Measurements from ENCODE around the gene KCNA4.
"Not testable (repeated sequence)": the region's sequence is repeated elsewhere in the genome, so short reads cannot be mapped to it uniquely, and the experiment has no call there.

The KCNA4 gene

DNA sequence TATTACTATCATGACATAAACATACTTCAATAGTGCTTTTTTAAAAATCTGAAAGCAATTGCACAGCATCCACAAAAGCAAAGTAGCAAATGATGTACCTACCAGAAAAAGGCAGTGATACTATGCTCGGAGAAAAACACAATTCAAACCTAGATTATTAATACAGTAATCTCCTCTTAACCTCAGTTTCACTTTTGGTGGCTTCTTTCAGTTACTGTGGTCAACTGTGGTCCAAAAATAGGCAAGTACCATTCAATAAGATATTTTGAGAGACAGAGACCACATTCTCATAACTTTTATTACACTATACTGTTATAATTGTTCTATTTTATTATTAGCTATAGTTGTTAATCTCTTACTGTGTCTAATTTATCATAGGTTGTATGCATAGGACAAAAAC, 20.8 kb downstream of the KCNA4 start:
- no peak for DNase-seq (ENCODE audit: low spot score)

DNA sequence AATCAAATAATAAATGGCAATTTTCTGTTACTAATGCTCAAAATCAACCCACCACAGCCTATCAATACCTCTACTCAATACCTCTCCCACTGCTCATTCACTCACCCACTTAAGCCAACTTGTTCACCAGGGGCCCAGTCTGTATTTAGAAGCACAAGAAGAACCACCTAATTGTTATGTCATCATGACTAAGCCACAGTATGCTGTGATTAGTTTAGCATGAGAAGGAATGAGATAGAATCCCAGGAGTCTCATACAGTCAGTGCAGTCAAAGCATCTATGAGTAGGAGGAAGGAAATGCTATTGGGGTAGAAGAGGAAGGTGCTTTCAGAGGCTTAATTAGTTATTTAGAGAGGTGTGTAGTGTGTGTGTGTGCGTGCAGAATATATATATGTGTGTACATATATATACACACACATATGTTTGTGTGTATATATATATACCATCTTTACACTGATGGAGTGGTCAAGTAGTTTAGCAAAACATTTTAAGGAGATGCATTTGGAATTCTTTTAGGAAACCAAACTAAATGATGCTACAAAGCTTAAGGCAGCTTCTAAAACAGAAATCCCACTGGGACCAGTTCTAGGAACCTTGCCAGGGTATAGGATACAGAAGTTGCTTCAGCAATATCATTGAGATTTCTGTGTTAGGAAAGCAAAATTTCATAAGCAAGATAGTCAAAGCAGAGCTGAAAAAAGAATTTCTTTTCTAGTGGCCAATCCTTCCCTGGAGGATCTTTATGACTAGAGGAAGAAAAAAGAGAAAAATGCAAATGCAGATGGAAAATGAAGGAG, 27.5 kb downstream of the KCNA4 start:
- no peak for DNase-seq (ENCODE audit: low spot score)

- no peak for DNase-seq (ENCODE audit: low spot score)
Observed at GRCh38 chr11:29985248-29985647, 31.6 kb downstream of the KCNA4 start.

DNA sequence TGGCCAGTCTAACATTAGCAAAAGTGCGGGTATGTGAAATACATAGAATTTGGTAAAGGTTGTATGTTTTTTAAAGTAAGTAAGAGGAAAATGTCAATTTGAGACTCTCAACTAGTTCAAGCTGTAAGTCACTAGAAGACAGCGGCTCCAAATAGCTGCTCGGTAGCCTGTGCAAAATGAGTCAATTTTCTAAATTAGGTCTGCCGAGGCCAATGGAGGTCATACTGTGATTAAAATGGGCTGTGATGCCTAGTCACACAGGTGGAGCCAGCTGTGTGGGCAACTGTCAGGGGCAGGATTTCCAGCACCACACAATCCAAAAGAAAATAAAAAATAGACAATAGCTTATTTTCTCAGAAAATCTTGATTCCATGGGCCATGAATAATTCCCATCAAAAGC, 32.3 kb downstream of the KCNA4 start:
- no peak for DNase-seq (ENCODE audit: low spot score)

- no peak for DNase-seq (ENCODE audit: low spot score)
Observed at GRCh38 chr11:29978549-29978948, 38.3 kb downstream of the KCNA4 start.

- DNase-seq (ENCODE audit: low spot score), result not testable (repeated sequence)
Observed at GRCh38 chr11:29975580-29975979, 41.2 kb downstream of the KCNA4 start.

DNA sequence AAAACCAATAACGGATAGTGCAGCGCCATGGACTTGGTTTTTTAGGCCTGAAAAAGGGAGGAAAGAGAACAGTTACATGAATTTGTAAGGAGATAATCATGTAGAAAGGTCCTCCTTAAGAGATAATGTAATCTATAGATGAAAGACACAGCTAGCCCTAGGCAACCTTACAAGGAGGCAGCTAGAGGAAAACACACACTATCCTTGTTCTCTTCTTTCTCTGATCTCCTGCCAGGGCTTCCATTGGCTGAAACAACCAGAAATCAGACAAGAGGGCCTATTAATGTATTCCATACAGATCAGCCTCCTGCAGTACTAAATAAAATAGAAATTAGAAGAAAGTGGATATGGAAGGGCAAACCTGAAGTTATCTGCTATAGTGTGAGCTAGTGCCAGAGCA, 53.0 kb downstream of the KCNA4 start:
- no peak for DNase-seq (ENCODE audit: low spot score)

- DNase-seq (ENCODE audit: low spot score), result no peak
Observed at GRCh38 chr11:29963036-29963435, 53.8 kb downstream of the KCNA4 start.

DNA sequence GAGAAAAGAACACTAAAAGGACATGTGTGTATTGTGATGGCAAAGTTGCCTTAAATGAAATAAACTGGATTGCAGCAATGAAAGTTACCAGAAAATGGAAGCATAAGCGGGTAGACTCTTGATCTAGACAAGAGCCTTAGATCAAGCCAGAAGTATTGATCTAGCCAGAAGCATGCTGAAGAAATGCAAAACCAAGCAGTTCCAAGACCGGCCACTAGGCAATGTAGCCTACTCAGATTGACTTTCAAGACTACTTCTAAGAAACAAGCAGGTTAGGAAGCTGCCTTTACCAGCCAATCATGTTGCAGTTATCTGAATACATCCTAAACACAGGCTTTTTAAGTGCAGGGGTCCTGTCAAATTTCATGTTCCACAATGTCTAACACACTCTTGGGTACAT, 54.6 kb downstream of the KCNA4 start:
- DNase-seq (ENCODE audit: low spot score), result no peak
